GM12865 (cell line): ENCODE results near the gene TMEM132A.

Experiments
- DNase-seq: peaks from one replicate; pipeline ENCODE4 v3.0.0; 2010; ENCODE audit warnings: low read depth
- H3K4me3 ChIP-seq: 2 replicates; pipeline ENCODE4 v1.5.1; 2011; ENCODE audit warnings: mild to moderate bottlenecking, low read depth, low read length, control low read depth
- CTCF ChIP-seq: IDR thresholded peaks from 2 replicates; pipeline ENCODE4 v1.5.1; 2011; ENCODE audit warnings: low read length, control low read depth, low read depth, inconsistent platforms; ENCODE audit not compliant: insufficient read depth; ENCODE audit errors: missing control alignments

Gene TMEM132A

GRCh38 chr11:60938500-60938899 is 14.2 kb downstream of the TMEM132A start:
- DNase-seq = no peak
- no peak for TF ChIP-seq CTCF

GRCh38 chr11:60939301-60939700 is 15.0 kb downstream of the TMEM132A start:
- no peak for TF ChIP-seq CTCF
- DNase-seq = no peak

More at GRCh38 chr11:60938500-60938899, 14.2 kb downstream of the TMEM132A start:
- H3K4me3 ChIP-seq = no peak overlapping the region

GRCh38 chr11:60939855-60940254 is 15.6 kb downstream of the TMEM132A start:
- TF ChIP-seq CTCF = no peak
- no peak overlapping the region for H3K4me3 ChIP-seq
- no peak for DNase-seq

More at GRCh38 chr11:60939301-60939700, 15.0 kb downstream of the TMEM132A start:
- H3K4me3 ChIP-seq = no peak overlapping the region

- TF ChIP-seq CTCF = no peak
- no peak overlapping the region for H3K4me3 ChIP-seq
- DNase-seq = no peak
These were observed 17.3 kb downstream of the TMEM132A start for GRCh38 chr11:60941371-60942119.

GRCh38 chr11:60942219-60942618 is 18.0 kb downstream of the TMEM132A start:
- no peak for DNase-seq
- H3K4me3 ChIP-seq = no peak overlapping the region
- TF ChIP-seq CTCF = no peak

GRCh38 chr11:60942970-60943565 is 18.8 kb downstream of the TMEM132A start:
- H3K4me3 ChIP-seq = no peak overlapping the region
- no peak for DNase-seq
- no peak for TF ChIP-seq CTCF
